ENCODE results near the gene PIK3AP1. TPM values are rescaled to one million over a fixed set of nuclear protein-coding genes. Genes with fewer than 3 reads are reported as not detected.

PIK3AP1 gene
- total and polyA plus RNA-seq, 2 of the 13 experiments (the other 11 are each of a cell fraction or from before 2014, with no cell fraction given): 3.6 to 13.8 TPM

- DNase-seq (ENCODE audit: low spot score): no peak
- TF ChIP-seq DDIT3 (CRISPR knock-in tag; IDR thresholded peaks at IDR 0.05): no peak
- TF ChIP-seq ZEB1 (IDR thresholded peaks at IDR 0.05; ENCODE audit: insufficient replicate concordance, low read depth): no peak
- no peak for TF ChIP-seq ZNF747 (CRISPR knock-in tag; IDR thresholded peaks at IDR 0.05; ENCODE audit: borderline replicate concordance)
- no peak for TF ChIP-seq FOXO4 (CRISPR knock-in tag; conservative IDR thresholded peaks at IDR 0.05)
- TF ChIP-seq CEBPB (IDR thresholded peaks at IDR 0.05; ENCODE audit: borderline replicate concordance, low read depth, low read length): no peak
- no peak for TF ChIP-seq ATF1 (CRISPR knock-in tag; IDR thresholded peaks at IDR 0.05)
- TF ChIP-seq GATAD2A (CRISPR knock-in tag; IDR thresholded peaks at IDR 0.05): no peak
- TF ChIP-seq DMTF1 (CRISPR knock-in tag; IDR thresholded peaks at IDR 0.05): no peak
- TF ChIP-seq MED13 (CRISPR knock-in tag; IDR thresholded peaks at IDR 0.05): no peak
- H4K20me1 ChIP-seq (ENCODE audit: insufficient read depth, low read length): no peaks in the 10 kb centered on the region
- H3K9ac ChIP-seq (ENCODE audit: insufficient read depth, low read depth, low read length): no peak overlapping the region
- ChIA-PET POLR2A (no interaction called here), CTCF (ENCODE audit: low intra/inter-chr PET ratio, low total read pairs) (no interaction called here)
- no peaks in the 10 kb centered on the region for H3K79me2 ChIP-seq (ENCODE audit: insufficient read depth, low read length)
- no peak overlapping the region for H3K4me2 ChIP-seq (ENCODE audit: low read depth, low read length)
- no peaks in the 10 kb centered on the region for H3K27me3 ChIP-seq (ENCODE audit: control insufficient read depth in 1 of 2, insufficient read depth in 2 of 2, low read length in 2 of 2)
- no peak for ATAC-seq
- in situ Hi-C loops (cut with HindIII; ENCODE audit: extremely low pct_ligation_motif_present, low pct_unique_long_range_greater_than_20kb) (no loop called here), intact Hi-C loops (cut with micrococcal nuclease; ENCODE audit: unreplicated experiment) (no loop called here)
- no peak overlapping the region for H3K4me3 ChIP-seq (replicated peaks in 1 of 3; ENCODE audit: insufficient read depth in 1 of 3, low read depth in 2 of 3, low read length in 3 of 3)
- FAIRE-seq: no peak
- H3K9me3 ChIP-seq (ENCODE audit: low read length): no peaks in the 10 kb centered on the region
- H3K4me1 ChIP-seq (ENCODE audit: insufficient read depth, low read length): no peaks in the 10 kb centered on the region
- H2AFZ ChIP-seq (ENCODE audit: low read length): no peak overlapping the region
- BruUV-seq (replicated peaks): no TSS peak
- 89% methylated on average over 7 of the region's 7 CpGs for WGBS (ENCODE audit: low lambda C conversion rate)
- H3K36me3 ChIP-seq (replicated peaks in 1 of 2; ENCODE audit: control insufficient read depth in 1 of 2, insufficient read depth in 2 of 2, low read length in 2 of 2): no peaks in the 10 kb centered on the region
- H3K27ac ChIP-seq (ENCODE audit: extremely low read length, insufficient read depth, low read length): no peak overlapping the region
These were observed 11.9 kb downstream of the PIK3AP1 start for GRCh38 chr10:96708456-96708855.
